Smooth muscle cell (in vitro differentiated cells): ENCODE data around the gene METTL26. TPM values are rescaled to one million over a fixed set of nuclear protein-coding genes. Genes with fewer than 3 reads are reported as not detected.

Experiments used
- DNase-seq: peaks from one replicate; lab custom pipeline; 2025; ENCODE audit not compliant: unreplicated experiment; lab: John Stamatoyannopoulos, UW
- H2AFZ ChIP-seq: fragments of 200-600 bp; sonication (generic); 2 replicates; pipeline ENCODE4 v1.6.0; 2016; ENCODE audit warnings: antibody characterized with exemption, low read depth, mild to moderate bottlenecking
- H3F3A ChIP-seq: fragments of 200-600 bp; sonication (generic); 2 replicates; pipeline ENCODE4 v1.6.0; 2017; ENCODE audit warnings: antibody characterized with exemption, low read depth
- H3K27ac ChIP-seq: fragments of 200-600 bp; sonication (generic); 2 replicates; pipeline ENCODE4 v1.5.1; 2016; ENCODE audit warnings: low read depth, mild to moderate bottlenecking
- H3K27me3 ChIP-seq: fragments of 200-600 bp; sonication (generic); 2 replicates; pipeline ENCODE4 v1.6.1; 2016; ENCODE audit warnings: low read depth, mild to moderate bottlenecking
- H3K36me3 ChIP-seq: fragments of 200-600 bp; sonication (generic); 2 replicates; pipeline ENCODE4 v1.5.1; 2016; ENCODE audit warnings: low read depth
- H3K4me1 ChIP-seq: fragments of 200-600 bp; sonication (generic); 2 replicates; pipeline ENCODE4 v1.5.1; 2016; ENCODE audit warnings: low read depth
- H3K4me2 ChIP-seq: fragments of 200-600 bp; sonication (generic); 2 replicates; pipeline ENCODE4 v1.6.0; 2016; ENCODE audit warnings: mild to moderate bottlenecking
- H3K4me3 ChIP-seq: fragments of 200-600 bp; sonication (generic); 2 replicates; pipeline ENCODE4 v1.5.1; 2016; ENCODE audit warnings: mild to moderate bottlenecking
- H3K79me2 ChIP-seq: fragments of 200-600 bp; sonication (generic); 2 replicates; pipeline ENCODE4 v1.6.0; 2016; ENCODE audit warnings: low read depth, mild to moderate bottlenecking
- H3K9ac ChIP-seq: fragments of 200-600 bp; sonication (generic); 2 replicates; pipeline ENCODE4 v1.6.0; 2016; ENCODE audit warnings: low read depth
- H3K9me3 ChIP-seq: fragments of 200-600 bp; sonication (generic); replicated peaks from 2 replicates; pipeline ENCODE4 v1.5.1; 2016; ENCODE audit warnings: low read depth
- H4K20me1 ChIP-seq: fragments of 200-600 bp; sonication (generic); 2 replicates; pipeline ENCODE4 v1.6.0; 2016; ENCODE audit warnings: low read depth
- WGBS: methylation state at CpG from one replicate; pipeline ENCODE4 v1.1.7; 2016; ENCODE audit warnings: low lambda C conversion rate; 5-methylcytosine and 5-hydroxymethylcytosine counted together
- polyA plus RNA-seq: library from polyadenylated mRNA; unstranded; fragments of >200 nt; fragmentation: Nextera tagmentation; extraction: Ambion mirVana; gene quantifications from 2 replicates; pipeline ENCODE4 v1.2.1, GENCODE V29; 2016
- total RNA-seq: library from RNA; depleted of rRNA; stranded (reverse); fragments of >200 nt; gene quantifications from 2 replicates; pipeline ENCODE4 v1.2.3, GENCODE V29; 2014
- TF ChIP-seq, protein P1 (sequence below): fragments of 200-600 bp; sonication (generic); IDR thresholded peaks from 2 replicates; pipeline ENCODE4 v1.5.1; 2017; ENCODE audit warnings: borderline replicate concordance, mild to moderate bottlenecking, antibody characterized with exemption; ENCODE audit not compliant: insufficient read depth, poor library complexity, severe bottlenecking

Gene METTL26
- total and polyA plus RNA-seq, 2 experiments from 2014 or later = 134 to 238 TPM

DNA sequence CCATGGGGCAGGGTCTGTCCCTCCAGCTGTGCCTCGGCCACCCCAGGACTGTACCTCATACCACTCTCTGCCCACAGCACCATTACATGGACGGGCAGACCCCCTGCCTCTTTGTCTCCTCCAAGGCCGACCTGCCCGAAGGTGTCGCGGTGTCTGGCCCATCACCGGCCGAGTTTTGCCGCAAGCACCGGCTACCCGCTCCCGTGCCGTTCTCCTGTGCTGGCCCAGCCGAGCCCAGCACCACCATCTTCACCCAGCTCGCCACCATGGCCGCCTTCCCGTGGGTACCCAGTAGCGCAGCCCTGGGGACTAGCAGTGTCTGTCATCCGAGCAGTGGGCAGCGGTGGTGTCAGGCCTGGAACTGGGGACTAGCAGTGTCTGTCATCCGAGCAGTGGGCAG, 36.7 kb upstream of the METTL26 start:
- no peak for DNase-seq
- H3K27ac ChIP-seq = no peak overlapping the region
- no peaks in the 10 kb centered on the region for H3K36me3 ChIP-seq
- WGBS = 94% methylated on average over 21 of the region's 21 CpGs
- TF ChIP-seq, protein P1, sequence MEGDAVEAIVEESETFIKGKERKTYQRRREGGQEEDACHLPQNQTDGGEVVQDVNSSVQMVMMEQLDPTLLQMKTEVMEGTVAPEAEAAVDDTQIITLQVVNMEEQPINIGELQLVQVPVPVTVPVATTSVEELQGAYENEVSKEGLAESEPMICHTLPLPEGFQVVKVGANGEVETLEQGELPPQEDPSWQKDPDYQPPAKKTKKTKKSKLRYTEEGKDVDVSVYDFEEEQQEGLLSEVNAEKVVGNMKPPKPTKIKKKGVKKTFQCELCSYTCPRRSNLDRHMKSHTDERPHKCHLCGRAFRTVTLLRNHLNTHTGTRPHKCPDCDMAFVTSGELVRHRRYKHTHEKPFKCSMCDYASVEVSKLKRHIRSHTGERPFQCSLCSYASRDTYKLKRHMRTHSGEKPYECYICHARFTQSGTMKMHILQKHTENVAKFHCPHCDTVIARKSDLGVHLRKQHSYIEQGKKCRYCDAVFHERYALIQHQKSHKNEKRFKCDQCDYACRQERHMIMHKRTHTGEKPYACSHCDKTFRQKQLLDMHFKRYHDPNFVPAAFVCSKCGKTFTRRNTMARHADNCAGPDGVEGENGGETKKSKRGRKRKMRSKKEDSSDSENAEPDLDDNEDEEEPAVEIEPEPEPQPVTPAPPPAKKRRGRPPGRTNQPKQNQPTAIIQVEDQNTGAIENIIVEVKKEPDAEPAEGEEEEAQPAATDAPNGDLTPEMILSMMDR = no peak
- H3K79me2 ChIP-seq = peaks cover 22% of the 10 kb centered on the region
- H3K4me2 ChIP-seq = no peak overlapping the region
- no peak overlapping the region for H3K9ac ChIP-seq
- no peak overlapping the region for H2AFZ ChIP-seq
- H3K4me1 ChIP-seq = peaks cover 11% of the 10 kb centered on the region
- H3F3A ChIP-seq = peaks cover 4% of the 10 kb centered on the region
- no peaks in the 10 kb centered on the region for H3K27me3 ChIP-seq
- H3K9me3 ChIP-seq = no peaks in the 10 kb centered on the region
- peaks cover 35% of the 10 kb centered on the region for H4K20me1 ChIP-seq
- H3K4me3 ChIP-seq = no peak overlapping the region

DNA sequence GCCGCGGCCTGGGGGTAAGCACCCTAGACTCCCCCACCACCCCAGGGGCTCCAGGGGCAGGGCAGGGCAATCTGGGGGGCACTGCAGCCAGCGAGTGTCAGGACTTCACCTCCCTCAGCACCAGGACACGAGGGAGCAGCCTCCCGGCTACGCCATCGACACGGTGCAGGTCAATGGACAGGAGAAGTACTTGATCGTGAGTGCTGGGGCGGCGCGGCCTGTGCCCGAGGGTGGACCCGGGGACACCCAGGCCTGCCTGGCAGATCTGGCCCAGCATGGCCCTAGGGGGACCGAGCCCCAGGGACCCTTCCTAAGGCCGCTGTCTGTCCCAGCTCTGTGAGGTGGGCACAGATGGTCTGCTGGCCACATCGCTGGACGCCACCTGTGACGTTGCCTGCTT, 36.3 kb upstream of the METTL26 start:
- Histone ChIP-seq H3K27ac (no peak overlapping the region), H3K79me2 (peaks cover 22% of the 10 kb centered on the region), H3K36me3 (no peaks in the 10 kb centered on the region), H3K9me3 (no peaks in the 10 kb centered on the region), H3K4me2 (no peak overlapping the region), H3F3A (peaks cover 4% of the 10 kb centered on the region), H2AFZ (no peak overlapping the region), H3K9ac (no peak overlapping the region), H3K4me1 (peaks cover 11% of the 10 kb centered on the region), H3K4me3 (no peak overlapping the region), H3K27me3 (no peaks in the 10 kb centered on the region), H4K20me1 (peaks cover 35% of the 10 kb centered on the region)
- 98% methylated on average over 19 of the region's 19 CpGs for WGBS
- DNase-seq = no peak
- TF ChIP-seq, protein P1 = no peak

DNA sequence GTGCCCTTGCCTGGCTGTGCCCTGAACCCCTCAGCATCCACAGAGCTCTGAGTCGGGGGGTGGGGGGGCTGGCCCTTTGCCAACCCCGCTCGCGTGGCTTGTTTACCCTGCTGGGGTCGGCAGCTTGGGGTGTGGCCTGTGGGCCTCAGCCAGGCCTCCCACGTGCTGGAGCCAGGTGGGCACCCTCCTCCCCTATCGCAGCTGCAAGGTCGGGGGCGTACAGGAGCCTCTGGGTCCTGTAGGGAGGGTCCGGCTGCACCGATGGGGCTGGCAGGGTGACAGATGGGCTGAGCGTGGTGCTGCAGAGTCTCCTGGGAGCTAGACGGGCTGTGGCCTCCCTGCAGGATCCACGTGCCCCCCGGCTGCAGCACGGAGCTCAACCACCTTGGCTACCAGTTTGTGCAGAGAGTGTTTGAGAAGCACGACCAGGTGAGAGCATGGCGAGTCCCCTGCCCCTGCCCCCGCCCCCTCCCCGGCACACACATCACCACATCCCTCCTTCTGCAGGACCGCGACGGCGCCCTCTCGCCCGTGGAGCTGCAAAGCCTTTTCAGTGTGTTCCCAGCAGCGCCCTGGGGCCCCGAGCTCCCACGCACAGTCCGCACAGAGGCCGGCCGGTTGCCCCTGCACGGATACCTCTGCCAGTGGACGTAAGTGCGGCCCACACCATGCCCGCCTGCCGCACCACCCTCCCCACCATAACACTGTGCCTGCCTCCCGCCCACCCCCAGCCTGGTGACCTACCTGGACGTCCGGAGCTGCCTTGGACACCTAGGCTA, 35.4 kb upstream of the METTL26 start:
- Histone ChIP-seq H3F3A (peaks cover 4% of the 10 kb centered on the region), H3K9ac (no peak overlapping the region), H4K20me1 (peaks cover 35% of the 10 kb centered on the region), H3K4me3 (no peak overlapping the region), H3K79me2 (peaks cover 22% of the 10 kb centered on the region), H3K9me3 (no peaks in the 10 kb centered on the region), H3K36me3 (no peaks in the 10 kb centered on the region), H2AFZ (no peak overlapping the region), H3K27me3 (no peaks in the 10 kb centered on the region), H3K27ac (no peak overlapping the region), H3K4me1 (peaks cover 11% of the 10 kb centered on the region), H3K4me2 (no peak overlapping the region)
- no peak for DNase-seq
- 97% methylated on average over 22 of the region's 40 CpGs for WGBS
- TF ChIP-seq, protein P1 = no peak
